ENCODE results near the gene EXOG.

DNA sequence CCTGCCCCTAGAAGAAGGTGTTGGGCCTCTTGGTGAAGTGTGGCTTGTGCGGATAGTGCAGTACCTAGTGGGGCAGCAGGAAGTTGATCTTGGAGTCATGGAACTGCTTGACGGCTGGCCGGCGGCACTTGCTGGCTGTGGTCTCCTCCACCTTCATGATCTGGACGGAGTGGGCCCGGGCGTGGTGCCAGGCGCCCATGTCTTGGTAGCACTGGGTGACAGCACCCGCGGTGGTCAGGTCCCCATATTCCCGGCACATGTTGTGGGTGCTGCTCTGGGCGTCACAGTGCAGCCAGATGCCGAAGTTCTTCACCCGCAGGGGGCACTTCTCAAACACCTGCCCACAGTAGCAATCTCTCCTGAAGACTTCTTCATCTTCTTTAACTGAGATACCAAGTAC, 30.7 kb downstream of the EXOG start:
- TF ChIP-seq, protein P1, sequence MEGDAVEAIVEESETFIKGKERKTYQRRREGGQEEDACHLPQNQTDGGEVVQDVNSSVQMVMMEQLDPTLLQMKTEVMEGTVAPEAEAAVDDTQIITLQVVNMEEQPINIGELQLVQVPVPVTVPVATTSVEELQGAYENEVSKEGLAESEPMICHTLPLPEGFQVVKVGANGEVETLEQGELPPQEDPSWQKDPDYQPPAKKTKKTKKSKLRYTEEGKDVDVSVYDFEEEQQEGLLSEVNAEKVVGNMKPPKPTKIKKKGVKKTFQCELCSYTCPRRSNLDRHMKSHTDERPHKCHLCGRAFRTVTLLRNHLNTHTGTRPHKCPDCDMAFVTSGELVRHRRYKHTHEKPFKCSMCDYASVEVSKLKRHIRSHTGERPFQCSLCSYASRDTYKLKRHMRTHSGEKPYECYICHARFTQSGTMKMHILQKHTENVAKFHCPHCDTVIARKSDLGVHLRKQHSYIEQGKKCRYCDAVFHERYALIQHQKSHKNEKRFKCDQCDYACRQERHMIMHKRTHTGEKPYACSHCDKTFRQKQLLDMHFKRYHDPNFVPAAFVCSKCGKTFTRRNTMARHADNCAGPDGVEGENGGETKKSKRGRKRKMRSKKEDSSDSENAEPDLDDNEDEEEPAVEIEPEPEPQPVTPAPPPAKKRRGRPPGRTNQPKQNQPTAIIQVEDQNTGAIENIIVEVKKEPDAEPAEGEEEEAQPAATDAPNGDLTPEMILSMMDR (IDR thresholded peaks at IDR 0.05), result no peak
- no peak for TF ChIP-seq POLR2A (IDR thresholded peaks at IDR 0.05)

Data from lower leg skin (tissue), 3 donors.